Uterus (tissue), 4 donors: Measurements from ENCODE around the gene CIROP. TPM values are rescaled to one million over a fixed set of nuclear protein-coding genes. Genes with fewer than 3 reads are reported as not detected.

Source experiments
- DNase-seq, 2 donors: peaks; one replicate each; pipeline ENCODE4 v3.0.0-alpha.2; 2019 to 2020
- H3K27ac ChIP-seq, 2 donors: fragments of 200-600 bp; sonication (generic); 1 replicate in 1 of 2; 2 replicates in 1 of 2; pipeline ENCODE4 v1.5.1; 2016 to 2018
- H3K27me3 ChIP-seq, 2 donors: fragments of 200-600 bp; sonication (generic); one replicate each; pipeline ENCODE4 v1.5.1; 2018 to 2019; ENCODE audit warnings: control low read depth in 1 of 2
- H3K36me3 ChIP-seq, 2 donors: fragments of 200-600 bp; sonication (generic); one replicate each; pipeline ENCODE4 v1.5.1; 2019; ENCODE audit warnings: control low read depth in 1 of 2
- H3K4me1 ChIP-seq, 2 donors: fragments of 200-600 bp; sonication (generic); one replicate each; pipeline ENCODE4 v1.5.1; 2018 to 2019; ENCODE audit warnings: control low read depth in 1 of 2
- H3K4me3 ChIP-seq, 2 donors: fragments of 200-600 bp; sonication (generic); 1 replicate in 1 of 2; 2 replicates in 1 of 2; pipeline ENCODE4 v1.5.1; 2018 to 2019; ENCODE audit warnings: mild to moderate bottlenecking in 1 of 2
- H3K9me3 ChIP-seq, 2 donors: fragments of 200-600 bp; sonication (generic); one replicate each; pipeline ENCODE4 v1.5.1; 2019; ENCODE audit warnings: control low read depth in 1 of 2
- CTCF ChIP-seq, 4 experiments: fragments of 200-600 bp in 2 of 4; fragments of 450-650 bp in 2 of 4; sonication (generic) in 2 of 4; IDR thresholded peaks; one replicate each; pipeline ENCODE4 v1.5.1; 2016 to 2019; ENCODE audit warnings: antibody characterized with exemption in 4 of 4, mild to moderate bottlenecking in 2 of 4, moderate library complexity in 1 of 4
- POLR2A ChIP-seq, 2 donors: fragments of 450-650 bp; IDR thresholded peaks; one replicate each; pipeline ENCODE4 v1.6.1; 2016; ENCODE audit warnings: antibody characterized with exemption in 2 of 2, mild to moderate bottlenecking in 1 of 2, moderate library complexity in 1 of 2
- intact Hi-C: fragments of 100-400 bp; cut with DNase I; formaldehyde crosslinking; loops from one replicate; pipeline ENCODE4 v1.15.1; 2023; ENCODE audit warnings: low total_unique reads
- total RNA-seq, 4 donors: library from RNA; depleted of rRNA in 3 of 4; stranded (reverse); fragments of >200 nt in 3 of 4; gene quantifications; one replicate each; pipeline versions ENCODE4 v1.1.0 to v1.2.4, GENCODE V29; 2014 to 2023
- donor health status: DM: yes; HTN: yes; CAD: no.

CIROP gene
- total RNA-seq, 4 donors from 2014 or later, result not detected

- no peak overlapping the region for H3K4me3 ChIP-seq
- no peaks in the 10 kb centered on the region for H3K27me3 ChIP-seq
- no peaks in the 10 kb centered on the region for H3K9me3 ChIP-seq
- H3K4me1 ChIP-seq, result peaks cover 5 to 6% of the 10 kb centered on the region in 2 donors
- TF ChIP-seq CTCF (IDR thresholded peaks at IDR 0.05), result no peak
- TF ChIP-seq POLR2A (IDR thresholded peaks at IDR 0.05), result no peak
- H3K27ac ChIP-seq, result no peak overlapping the region
- H3K36me3 ChIP-seq, result no peaks in the 10 kb centered on the region
- no peak for DNase-seq
- intact Hi-C loops, result no loop called here
Measured at GRCh38 chr14:23066855-23067744, 37.7 kb downstream of the CIROP start.

- H3K4me1 ChIP-seq, result no peaks in the 10 kb centered on the region
- intact Hi-C loops, result no loop called here
- DNase-seq, result no peak
- H3K27ac ChIP-seq, result no peak overlapping the region
- TF ChIP-seq POLR2A (IDR thresholded peaks at IDR 0.05) (no peak), CTCF (IDR thresholded peaks at IDR 0.05) (no peak)
- H3K4me3 ChIP-seq, result no peak overlapping the region
- no peaks in the 10 kb centered on the region for H3K36me3 ChIP-seq
- no peaks in the 10 kb centered on the region for H3K27me3 ChIP-seq
- H3K9me3 ChIP-seq, result no peaks in the 10 kb centered on the region
Measured at GRCh38 chr14:23066368-23066767, 38.4 kb downstream of the CIROP start.

- Histone ChIP-seq H3K9me3 (no peaks in the 10 kb centered on the region), H3K27ac (peak overlapping the region in 1 of 2 donors; percentile 6), H3K36me3 (no peaks in the 10 kb centered on the region), H3K27me3 (no peaks in the 10 kb centered on the region), H3K4me1 (no peaks in the 10 kb centered on the region), H3K4me3 (no peak overlapping the region)
- DNase-seq, result no peak
- intact Hi-C loops, result no loop called here
- TF ChIP-seq CTCF (IDR thresholded peaks at IDR 0.05) (no peak), POLR2A (IDR thresholded peaks at IDR 0.05) (no peak)
Measured at GRCh38 chr14:23063601-23064000, 41.2 kb downstream of the CIROP start.

GRCh38 chr14:23062002-23062401, 42.8 kb downstream of the CIROP start:
- Histone ChIP-seq H3K4me3 (no peak overlapping the region), H3K9me3 (no peaks in the 10 kb centered on the region), H3K27me3 (no peaks in the 10 kb centered on the region), H3K36me3 (no peaks in the 10 kb centered on the region), H3K4me1 (no peaks in the 10 kb centered on the region), H3K27ac (peak overlapping the region; percentile 44 to 75)
- TF ChIP-seq CTCF (IDR thresholded peaks at IDR 0.05) (no peak), POLR2A (IDR thresholded peaks at IDR 0.05) (no peak)
- peak; percentile 84 to 88 for DNase-seq
- intact Hi-C loops, result no loop called here

GRCh38 chr14:23060536-23061260, 44.1 kb downstream of the CIROP start:
- intact Hi-C loops, result no loop called here
- no peaks in the 10 kb centered on the region for H3K9me3 ChIP-seq
- H3K36me3 ChIP-seq, result no peaks in the 10 kb centered on the region
- no peaks in the 10 kb centered on the region for H3K4me1 ChIP-seq
- H3K27ac ChIP-seq, result peak overlapping the region; percentile 44 to 75
- no peaks in the 10 kb centered on the region for H3K27me3 ChIP-seq
- TF ChIP-seq CTCF (IDR thresholded peaks at IDR 0.05), result no peak
- TF ChIP-seq POLR2A (IDR thresholded peaks at IDR 0.05), result no peak
- no peak overlapping the region for H3K4me3 ChIP-seq
- DNase-seq, result no peak
